Mucosa of descending colon (tissue), 3 donors: ENCODE data around the gene PLSCR3. TPM values are rescaled to one million over a fixed set of nuclear protein-coding genes. Genes with fewer than 3 reads are reported as not detected.

Experiments used
- ATAC-seq: fragments of 200-7000 bp; cut with Tn5 transposase; one replicate; pipeline ENCODE4 v1.9.1; 2020; ENCODE audit warnings: mild to moderate bottlenecking, moderate library complexity
- DNase-seq, 3 donors: peaks; one replicate each; pipeline ENCODE4 v3.0.0-alpha.2; 2020
- H3K36me3 ChIP-seq: fragments of 200-600 bp; one replicate; pipeline ENCODE4 v1.8.0; 2021; ENCODE audit warnings: low read depth, mild to moderate bottlenecking
- H3K4me1 ChIP-seq: fragments of 200-600 bp; one replicate; pipeline ENCODE4 v1.8.0; 2021; ENCODE audit warnings: low read depth, mild to moderate bottlenecking
- H3K4me3 ChIP-seq: fragments of 200-600 bp; one replicate; pipeline ENCODE4 v1.8.0; 2021; ENCODE audit warnings: mild to moderate bottlenecking
- H3K9me3 ChIP-seq: fragments of 200-600 bp; one replicate; pipeline ENCODE4 v1.8.0; 2021; ENCODE audit warnings: mild to moderate bottlenecking
- intact Hi-C, 2 donors: fragments of 100-400 bp; cut with DNase I in 1 of 2; cut with micrococcal nuclease in 1 of 2; formaldehyde crosslinking; loops; one replicate each; pipeline versions ENCODE4 v1.11.0 to v1.11.1; 2022; cut with DNase I, micrococcal nuclease
- total RNA-seq, 3 donors: library from RNA; stranded (reverse); fragmentation: NEBNext Ultra II Directional in 2 of 3; extraction: Animal tissue kit (Norgen Biotek cat#: 25700) in 2 of 3; gene quantifications; one replicate each; pipeline versions ENCODE4 v1.2.1 to v1.2.4, GENCODE V29; 2021 to 2023
- TF ChIP-seq, protein P1 (sequence below): fragments of 200-600 bp; IDR thresholded peaks from one replicate; pipeline ENCODE4 v1.8.0; 2022; ENCODE audit warnings: antibody characterized with exemption, mild to moderate bottlenecking
- donor health status: DM: no; HTN: no; CAD: no; lungs with moderate emphysema.
- donor health status: DM: no; HTN: no; CAD: no.
- donor health status: DM: no; HTN: yes; CAD: no.

The PLSCR3 gene
- total RNA-seq, 3 donors from 2014 or later = 5.5 to 21.6 (median 16.4) TPM

DNA sequence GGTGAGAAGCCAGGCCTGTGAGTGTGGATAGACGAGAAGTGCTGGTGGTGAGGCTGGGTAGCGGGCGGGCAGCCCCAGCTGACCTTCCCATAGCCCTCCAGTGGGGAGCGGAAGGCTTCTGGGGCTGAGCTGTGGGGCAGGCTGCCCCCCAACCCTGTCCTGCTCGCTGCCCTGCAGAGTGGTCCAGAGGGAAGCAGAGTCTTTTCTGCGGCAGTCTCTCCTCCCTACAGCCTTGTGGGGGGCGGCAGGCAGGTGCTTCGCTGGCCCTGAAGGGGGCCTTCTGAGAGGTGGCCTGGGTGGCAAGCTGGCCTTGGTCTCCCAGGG lies 17.1 kb upstream of the PLSCR3 start:
- TF ChIP-seq, protein P1, sequence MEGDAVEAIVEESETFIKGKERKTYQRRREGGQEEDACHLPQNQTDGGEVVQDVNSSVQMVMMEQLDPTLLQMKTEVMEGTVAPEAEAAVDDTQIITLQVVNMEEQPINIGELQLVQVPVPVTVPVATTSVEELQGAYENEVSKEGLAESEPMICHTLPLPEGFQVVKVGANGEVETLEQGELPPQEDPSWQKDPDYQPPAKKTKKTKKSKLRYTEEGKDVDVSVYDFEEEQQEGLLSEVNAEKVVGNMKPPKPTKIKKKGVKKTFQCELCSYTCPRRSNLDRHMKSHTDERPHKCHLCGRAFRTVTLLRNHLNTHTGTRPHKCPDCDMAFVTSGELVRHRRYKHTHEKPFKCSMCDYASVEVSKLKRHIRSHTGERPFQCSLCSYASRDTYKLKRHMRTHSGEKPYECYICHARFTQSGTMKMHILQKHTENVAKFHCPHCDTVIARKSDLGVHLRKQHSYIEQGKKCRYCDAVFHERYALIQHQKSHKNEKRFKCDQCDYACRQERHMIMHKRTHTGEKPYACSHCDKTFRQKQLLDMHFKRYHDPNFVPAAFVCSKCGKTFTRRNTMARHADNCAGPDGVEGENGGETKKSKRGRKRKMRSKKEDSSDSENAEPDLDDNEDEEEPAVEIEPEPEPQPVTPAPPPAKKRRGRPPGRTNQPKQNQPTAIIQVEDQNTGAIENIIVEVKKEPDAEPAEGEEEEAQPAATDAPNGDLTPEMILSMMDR = no peak

DNA sequence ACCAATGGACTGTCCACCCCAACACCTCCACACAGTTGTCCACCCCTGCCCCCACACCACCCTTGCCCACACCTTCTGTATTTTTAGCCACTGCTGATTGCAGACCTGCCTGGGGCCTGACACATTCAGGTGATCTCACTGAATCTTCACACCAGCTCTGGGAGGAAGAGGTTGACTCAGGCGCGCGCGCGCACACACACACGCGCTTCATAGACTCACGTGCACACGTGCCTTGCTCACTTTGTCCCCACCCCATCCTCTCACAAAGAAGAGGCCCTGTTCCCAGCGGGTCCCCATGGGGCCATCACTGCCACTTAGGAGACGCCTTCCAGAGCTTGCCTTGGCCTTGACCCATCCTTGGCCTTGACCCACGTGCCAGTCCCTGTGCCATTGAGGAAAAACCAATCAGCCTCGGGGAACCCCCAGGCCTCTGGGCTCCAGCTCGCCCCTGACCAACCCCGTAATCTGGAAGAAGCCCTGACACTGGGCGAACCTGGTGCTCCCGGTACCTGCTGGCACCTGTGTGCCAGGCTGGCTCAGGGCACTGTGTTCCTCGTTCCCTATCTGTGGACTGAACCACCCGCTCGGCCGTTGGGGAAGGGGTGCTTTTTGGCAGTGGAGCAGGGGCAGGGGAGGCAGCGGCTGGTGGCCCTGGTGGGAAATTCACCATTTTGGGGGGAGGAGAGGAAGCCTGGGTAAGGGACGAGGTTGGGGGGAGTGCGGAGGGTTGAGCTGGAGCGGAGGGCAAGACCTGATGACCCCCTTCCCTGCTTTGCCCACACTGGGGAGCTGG lies 16.5 kb upstream of the PLSCR3 start:
- DNase-seq = peak in 1 of 3 donors; percentile 21
- peaks cover 4% of the 10 kb centered on the region for H3K4me1 ChIP-seq
- no peak for ATAC-seq
- no peaks in the 10 kb centered on the region for H3K36me3 ChIP-seq
- TF ChIP-seq, protein P1 = no peak
- H3K9me3 ChIP-seq = no peaks in the 10 kb centered on the region
- no peak overlapping the region for H3K4me3 ChIP-seq
- intact Hi-C loops = no loop called here

More for the DNA sequence above, 17.1 kb upstream of the PLSCR3 start:
- Histone ChIP-seq H3K36me3 (no peaks in the 10 kb centered on the region), H3K9me3 (no peaks in the 10 kb centered on the region), H3K4me3 (no peak overlapping the region), H3K4me1 (peaks cover 4% of the 10 kb centered on the region)
- DNase-seq = no peak
- no peak for ATAC-seq
- intact Hi-C loops = no loop called here

DNA sequence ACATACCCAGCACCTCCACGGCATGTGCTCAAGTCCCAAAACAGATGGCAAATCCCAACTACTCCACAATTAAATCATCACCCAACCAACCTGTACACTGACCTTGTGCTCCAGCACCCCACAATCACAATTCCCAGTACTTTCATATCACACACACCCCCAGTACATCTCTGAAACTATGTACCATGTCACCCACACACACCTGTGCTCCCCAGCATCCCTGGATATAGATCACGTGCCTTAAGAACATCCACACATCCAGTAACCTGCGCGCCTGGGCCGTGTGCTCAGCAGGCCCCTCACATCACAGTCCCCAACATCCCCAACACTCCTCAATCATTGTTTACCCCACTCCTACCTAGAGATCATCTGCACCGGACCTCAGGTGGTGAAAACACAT lies 15.4 kb upstream of the PLSCR3 start:
- H3K4me1 ChIP-seq = peaks cover 8% of the 10 kb centered on the region
- no peaks in the 10 kb centered on the region for H3K36me3 ChIP-seq
- TF ChIP-seq, protein P1 = no peak
- no peak for DNase-seq
- intact Hi-C loops = no loop called here
- H3K9me3 ChIP-seq = no peaks in the 10 kb centered on the region
- H3K4me3 ChIP-seq = no peak overlapping the region
- no peak for ATAC-seq

DNA sequence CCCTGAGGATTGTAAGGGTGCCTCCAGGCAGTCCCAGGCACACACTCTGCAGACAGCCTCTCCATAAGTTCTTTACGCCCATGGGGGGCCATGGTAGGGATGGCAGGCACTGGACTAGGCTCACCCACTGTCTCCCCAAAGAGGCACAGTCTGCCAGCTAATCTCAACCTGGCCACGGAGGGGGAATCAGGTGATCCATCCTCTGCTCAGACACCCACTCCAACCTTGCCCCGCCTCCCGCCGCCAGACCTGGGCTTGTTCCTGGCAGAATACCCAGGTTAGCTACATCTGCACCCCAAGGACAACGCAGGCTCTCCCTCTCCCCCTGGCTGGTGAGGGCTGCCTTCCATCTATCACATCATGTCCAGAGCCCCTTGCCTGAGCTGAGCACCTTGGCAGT lies 14.5 kb upstream of the PLSCR3 start:
- DNase-seq (no peak), ATAC-seq (no peak)
- H3K36me3 ChIP-seq = no peaks in the 10 kb centered on the region
- TF ChIP-seq, protein P1 = no peak
- no peaks in the 10 kb centered on the region for H3K9me3 ChIP-seq
- no peak overlapping the region for H3K4me3 ChIP-seq
- intact Hi-C loops = no loop called here
- peaks cover 8% of the 10 kb centered on the region for H3K4me1 ChIP-seq

DNA sequence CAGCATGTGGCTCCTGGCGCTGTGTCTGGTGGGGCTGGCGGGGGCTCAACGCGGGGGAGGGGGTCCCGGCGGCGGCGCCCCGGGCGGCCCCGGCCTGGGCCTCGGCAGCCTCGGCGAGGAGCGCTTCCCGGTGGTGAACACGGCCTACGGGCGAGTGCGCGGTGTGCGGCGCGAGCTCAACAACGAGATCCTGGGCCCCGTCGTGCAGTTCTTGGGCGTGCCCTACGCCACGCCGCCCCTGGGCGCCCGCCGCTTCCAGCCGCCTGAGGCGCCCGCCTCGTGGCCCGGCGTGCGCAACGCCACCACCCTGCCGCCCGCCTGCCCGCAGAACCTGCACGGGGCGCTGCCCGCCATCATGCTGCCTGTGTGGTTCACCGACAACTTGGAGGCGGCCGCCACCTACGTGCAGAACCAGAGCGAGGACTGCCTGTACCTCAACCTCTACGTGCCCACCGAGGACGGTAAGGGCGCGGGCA lies 14.0 kb upstream of the PLSCR3 start:
- intact Hi-C loops = no loop called here
- Histone ChIP-seq H3K9me3 (no peaks in the 10 kb centered on the region), H3K4me3 (no peak overlapping the region), H3K36me3 (no peaks in the 10 kb centered on the region), H3K4me1 (peaks cover 8% of the 10 kb centered on the region)
- TF ChIP-seq, protein P1 = no peak
- no peak for ATAC-seq
- DNase-seq = peak in 1 of 3 donors; percentile 41
